HEK293 (cell line): ENCODE measurements around the gene ETF1.

Experiments
- CTCF ChIA-PET: fragments of 350-600 bp; formaldehyde crosslinking; extraction: SDS; loops from one replicate; lab custom pipeline; 2021; ENCODE audit warnings: antibody characterized with exemption; lab: Yijun Ruan, JAX
- POLR2A ChIA-PET: fragments of 300-600 bp; formaldehyde crosslinking; extraction: SDS; loops from one replicate; lab custom pipeline; 2020; ENCODE audit warnings: antibody characterized with exemption, inconsistent platforms; lab: Yijun Ruan, JAX
- H3K27ac ChIP-seq: fragments of 200-500 bp; sonication (Bioruptor generic); 2 replicates; pipeline ENCODE4 v1.5.1; 2014; ENCODE audit warnings: low read depth, low read length, control low read depth, inconsistent platforms; ENCODE audit errors: extremely low read depth
- H3K36me3 ChIP-seq, 2 experiments: fragments of 200-500 bp in 1 of 2; sonication (Bioruptor generic) in 1 of 2; 1 replicate in 1 of 2; 2 replicates in 1 of 2; pipeline ENCODE4 v1.5.1; 2014 to 2017; ENCODE audit warnings: inconsistent platforms in 2 of 2, low read length in 2 of 2; ENCODE audit not compliant: control insufficient read depth in 2 of 2, insufficient read depth in 1 of 2
- H3K4me1 ChIP-seq: fragments of 200-500 bp; sonication (Bioruptor generic); 2 replicates; pipeline ENCODE4 v1.5.1; 2014; ENCODE audit warnings: mild to moderate bottlenecking, low read length, inconsistent platforms; ENCODE audit not compliant: control insufficient read depth, insufficient read depth
- H3K4me3 ChIP-seq: 2 replicates; pipeline ENCODE4 v1.5.1; 2011; ENCODE audit warnings: low read depth, mild to moderate bottlenecking, control low read depth, low read length, moderate library complexity
- H3K9me3 ChIP-seq: fragments of 200-500 bp; sonication (Bioruptor generic); 2 replicates; pipeline ENCODE4 v1.5.1; 2014; ENCODE audit warnings: low read depth, low read length, inconsistent platforms; ENCODE audit not compliant: control insufficient read depth, insufficient read depth
- KLF16 ChIP-seq: fragments of 450-650 bp; formaldehyde crosslinking; IDR thresholded peaks from 2 replicates; pipeline ENCODE4 v1.5.1; 2017; ENCODE audit warnings: missing biosample characterization, missing genetic modification characterization
- SCRT1 ChIP-seq: fragments of 450-650 bp; formaldehyde crosslinking; IDR thresholded peaks from 2 replicates; pipeline ENCODE4 v1.5.1; 2016; ENCODE audit warnings: missing biosample characterization, missing genetic modification characterization, borderline replicate concordance
- SCRT2 ChIP-seq: fragments of 450-650 bp; formaldehyde crosslinking; IDR thresholded peaks from 2 replicates; pipeline ENCODE4 v1.5.1; 2016; ENCODE audit warnings: missing biosample characterization, missing genetic modification characterization
- SP3 ChIP-seq: fragments of 450-650 bp; formaldehyde crosslinking; IDR thresholded peaks from 2 replicates; pipeline ENCODE4 v1.5.1; 2016; ENCODE audit warnings: missing biosample characterization, missing genetic modification characterization
- ZFHX2 ChIP-seq: fragments of 450-650 bp; formaldehyde crosslinking; conservative IDR thresholded peaks from 2 replicates; pipeline ENCODE4 v1.5.1; 2016; ENCODE audit warnings: missing biosample characterization, missing genetic modification characterization
- ZIC2 ChIP-seq: fragments of 450-650 bp; formaldehyde crosslinking; IDR thresholded peaks from 2 replicates; pipeline ENCODE4 v1.5.1; 2016; ENCODE audit warnings: missing biosample characterization, missing genetic modification characterization
- ZNF19 ChIP-seq: fragments of 450-650 bp; formaldehyde crosslinking; IDR thresholded peaks from 2 replicates; pipeline ENCODE4; 2016; ENCODE audit warnings: missing biosample characterization, missing genetic modification characterization, low read depth
- ZNF558 ChIP-seq: fragments of 450-650 bp; formaldehyde crosslinking; IDR thresholded peaks from 2 replicates; pipeline ENCODE4 v1.5.1; 2016; ENCODE audit warnings: missing biosample characterization, missing genetic modification characterization
- ZNF610 ChIP-seq: fragments of 450-650 bp; formaldehyde crosslinking; IDR thresholded peaks from 2 replicates; pipeline ENCODE4 v1.5.1; 2016; ENCODE audit warnings: missing biosample characterization, missing genetic modification characterization, borderline replicate concordance
- TF ChIP-seq, protein P1 (sequence below): fragments of 450-650 bp; formaldehyde crosslinking; IDR thresholded peaks from 2 replicates; pipeline ENCODE4 v1.5.1; 2016; ENCODE audit warnings: missing biosample characterization, missing genetic modification characterization, borderline replicate concordance
- TF ChIP-seq, protein P2 (sequence below): fragments of 450-650 bp; formaldehyde crosslinking; IDR thresholded peaks from 2 replicates; pipeline ENCODE4 v1.5.1; 2016; ENCODE audit warnings: missing biosample characterization, missing genetic modification characterization
- TF ChIP-seq, protein P3 (sequence below): fragments of 450-650 bp; formaldehyde crosslinking; IDR thresholded peaks from 2 replicates; pipeline ENCODE4 v1.5.1; 2016; ENCODE audit warnings: missing biosample characterization, missing genetic modification characterization

Gene ETF1

DNA sequence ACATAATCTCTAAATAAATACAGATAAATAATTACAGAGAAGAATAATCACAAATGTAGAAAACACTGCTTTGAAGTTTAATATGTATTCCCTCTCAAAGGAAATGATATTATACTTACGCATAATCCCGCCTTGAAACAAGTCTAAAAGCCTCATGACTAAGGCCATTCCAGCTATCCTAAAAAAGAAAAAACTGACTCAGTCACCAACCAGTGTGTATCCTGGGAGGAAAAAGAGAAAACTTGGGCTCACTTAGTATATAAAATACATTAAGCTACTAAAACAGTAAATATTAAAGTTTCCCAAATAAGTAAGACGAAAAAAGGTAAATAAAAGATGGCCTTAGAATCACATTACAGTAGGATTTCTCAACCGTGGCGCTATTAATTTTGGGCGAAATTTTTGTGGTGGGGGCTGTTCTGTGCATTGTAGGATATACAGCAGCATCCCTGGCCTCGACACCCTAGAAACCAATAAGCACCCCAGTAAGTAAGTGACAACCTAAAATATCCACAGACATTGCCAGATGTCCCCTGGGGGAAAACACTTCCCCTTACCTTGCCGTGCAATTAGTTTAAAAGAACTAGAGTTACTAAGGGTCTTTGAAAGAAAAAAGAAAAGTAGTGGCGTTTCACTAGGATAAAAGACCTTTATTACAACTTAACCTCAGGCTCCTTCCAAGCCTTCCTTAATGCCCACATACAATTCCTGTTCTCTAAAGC is 31.1 kb upstream of the ETF1 start:
- ChIA-PET POLR2A (interaction anchor here (0.6 to 0.7 kb wide), 2 partner anchors 12 to 31 kb away, joined by 3 read pairs; partner anchors contain the start of gene ETF1), CTCF (interaction anchor here (0.7 kb wide), 1 partner anchor 28 kb away, joined by 3 read pairs; no protein-coding TSS in a partner anchor)
- TF ChIP-seq ZNF19 (tag by site-specific recombination): no peak
- TF ChIP-seq, protein P1, sequence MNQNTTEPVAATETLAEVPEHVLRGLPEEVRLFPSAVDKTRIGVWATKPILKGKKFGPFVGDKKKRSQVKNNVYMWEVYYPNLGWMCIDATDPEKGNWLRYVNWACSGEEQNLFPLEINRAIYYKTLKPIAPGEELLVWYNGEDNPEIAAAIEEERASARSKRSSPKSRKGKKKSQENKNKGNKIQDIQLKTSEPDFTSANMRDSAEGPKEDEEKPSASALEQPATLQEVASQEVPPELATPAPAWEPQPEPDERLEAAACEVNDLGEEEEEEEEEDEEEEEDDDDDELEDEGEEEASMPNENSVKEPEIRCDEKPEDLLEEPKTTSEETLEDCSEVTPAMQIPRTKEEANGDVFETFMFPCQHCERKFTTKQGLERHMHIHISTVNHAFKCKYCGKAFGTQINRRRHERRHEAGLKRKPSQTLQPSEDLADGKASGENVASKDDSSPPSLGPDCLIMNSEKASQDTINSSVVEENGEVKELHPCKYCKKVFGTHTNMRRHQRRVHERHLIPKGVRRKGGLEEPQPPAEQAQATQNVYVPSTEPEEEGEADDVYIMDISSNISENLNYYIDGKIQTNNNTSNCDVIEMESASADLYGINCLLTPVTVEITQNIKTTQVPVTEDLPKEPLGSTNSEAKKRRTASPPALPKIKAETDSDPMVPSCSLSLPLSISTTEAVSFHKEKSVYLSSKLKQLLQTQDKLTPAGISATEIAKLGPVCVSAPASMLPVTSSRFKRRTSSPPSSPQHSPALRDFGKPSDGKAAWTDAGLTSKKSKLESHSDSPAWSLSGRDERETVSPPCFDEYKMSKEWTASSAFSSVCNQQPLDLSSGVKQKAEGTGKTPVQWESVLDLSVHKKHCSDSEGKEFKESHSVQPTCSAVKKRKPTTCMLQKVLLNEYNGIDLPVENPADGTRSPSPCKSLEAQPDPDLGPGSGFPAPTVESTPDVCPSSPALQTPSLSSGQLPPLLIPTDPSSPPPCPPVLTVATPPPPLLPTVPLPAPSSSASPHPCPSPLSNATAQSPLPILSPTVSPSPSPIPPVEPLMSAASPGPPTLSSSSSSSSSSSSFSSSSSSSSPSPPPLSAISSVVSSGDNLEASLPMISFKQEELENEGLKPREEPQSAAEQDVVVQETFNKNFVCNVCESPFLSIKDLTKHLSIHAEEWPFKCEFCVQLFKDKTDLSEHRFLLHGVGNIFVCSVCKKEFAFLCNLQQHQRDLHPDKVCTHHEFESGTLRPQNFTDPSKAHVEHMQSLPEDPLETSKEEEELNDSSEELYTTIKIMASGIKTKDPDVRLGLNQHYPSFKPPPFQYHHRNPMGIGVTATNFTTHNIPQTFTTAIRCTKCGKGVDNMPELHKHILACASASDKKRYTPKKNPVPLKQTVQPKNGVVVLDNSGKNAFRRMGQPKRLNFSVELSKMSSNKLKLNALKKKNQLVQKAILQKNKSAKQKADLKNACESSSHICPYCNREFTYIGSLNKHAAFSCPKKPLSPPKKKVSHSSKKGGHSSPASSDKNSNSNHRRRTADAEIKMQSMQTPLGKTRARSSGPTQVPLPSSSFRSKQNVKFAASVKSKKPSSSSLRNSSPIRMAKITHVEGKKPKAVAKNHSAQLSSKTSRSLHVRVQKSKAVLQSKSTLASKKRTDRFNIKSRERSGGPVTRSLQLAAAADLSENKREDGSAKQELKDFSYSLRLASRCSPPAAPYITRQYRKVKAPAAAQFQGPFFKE (tag by site-specific recombination): no peak
- TF ChIP-seq KLF16 (tag by site-specific recombination): no peak
- TF ChIP-seq ZNF558 (tag by site-specific recombination): no peak
- TF ChIP-seq, protein P2, sequence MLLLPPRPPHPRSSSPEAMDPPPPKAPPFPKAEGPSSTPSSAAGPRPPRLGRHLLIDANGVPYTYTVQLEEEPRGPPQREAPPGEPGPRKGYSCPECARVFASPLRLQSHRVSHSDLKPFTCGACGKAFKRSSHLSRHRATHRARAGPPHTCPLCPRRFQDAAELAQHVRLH (tag by site-specific recombination): no peak
- TF ChIP-seq, protein P3, sequence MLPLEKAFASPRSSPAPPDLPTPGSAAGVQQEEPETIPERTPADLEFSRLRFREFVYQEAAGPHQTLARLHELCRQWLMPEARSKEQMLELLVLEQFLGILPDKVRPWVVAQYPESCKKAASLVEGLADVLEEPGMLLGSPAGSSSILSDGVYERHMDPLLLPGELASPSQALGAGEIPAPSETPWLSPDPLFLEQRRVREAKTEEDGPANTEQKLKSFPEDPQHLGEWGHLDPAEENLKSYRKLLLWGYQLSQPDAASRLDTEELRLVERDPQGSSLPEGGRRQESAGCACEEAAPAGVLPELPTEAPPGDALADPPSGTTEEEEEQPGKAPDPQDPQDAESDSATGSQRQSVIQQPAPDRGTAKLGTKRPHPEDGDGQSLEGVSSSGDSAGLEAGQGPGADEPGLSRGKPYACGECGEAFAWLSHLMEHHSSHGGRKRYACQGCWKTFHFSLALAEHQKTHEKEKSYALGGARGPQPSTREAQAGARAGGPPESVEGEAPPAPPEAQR (tag by site-specific recombination): no peak
- H3K9me3 ChIP-seq: no peaks in the 10 kb centered on the region
- H3K27ac ChIP-seq: peak overlapping the region; percentile 99
- no peaks in the 10 kb centered on the region for H3K4me1 ChIP-seq
- peaks cover 43 to 51% of the 10 kb centered on the region in 2 experiments for H3K36me3 ChIP-seq
- H3K4me3 ChIP-seq: peak overlapping the region; percentile 75

DNA sequence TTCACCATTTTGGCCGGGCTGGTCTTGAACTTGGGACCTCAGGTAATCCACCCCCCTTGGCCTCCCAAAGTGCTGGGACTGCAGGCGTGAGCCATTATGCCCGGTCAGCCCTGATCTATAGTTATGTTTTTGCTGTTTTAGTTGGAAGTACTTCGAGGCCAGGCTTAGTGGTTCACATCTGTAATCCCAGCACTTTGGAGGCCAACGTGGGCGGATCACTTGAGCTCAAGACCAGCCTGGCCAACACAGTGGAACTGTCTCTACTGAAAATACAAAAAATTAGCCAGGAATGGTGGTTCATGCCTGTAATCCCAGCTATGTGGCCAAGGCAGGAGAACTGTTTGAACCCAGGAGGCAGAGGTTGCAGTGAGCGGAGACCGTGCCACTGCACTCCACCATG is 30.2 kb upstream of the ETF1 start:
- Histone ChIP-seq H3K9me3 (no peaks in the 10 kb centered on the region), H3K4me3 (no peak overlapping the region), H3K4me1 (no peaks in the 10 kb centered on the region), H3K27ac (no peak overlapping the region), H3K36me3 (peaks cover 52 to 60% of the 10 kb centered on the region in 2 experiments)
- POLR2A ChIA-PET: interaction anchor here (0.6 to 0.7 kb wide), 3 partner anchors 11 to 618 kb away, joined by 3 to 4 read pairs (median 3); partner anchors contain the start of gene ETF1
- TF ChIP-seq ZFHX2 (tag by site-specific recombination) (peak; percentile 44; the same call in 1 of the 2 replicates), ZIC2 (tag by site-specific recombination) (no peak)
- CTCF ChIA-PET: interaction anchor here (0.7 kb wide), 1 partner anchor 27 kb away, joined by 3 read pairs; no protein-coding TSS in a partner anchor

DNA sequence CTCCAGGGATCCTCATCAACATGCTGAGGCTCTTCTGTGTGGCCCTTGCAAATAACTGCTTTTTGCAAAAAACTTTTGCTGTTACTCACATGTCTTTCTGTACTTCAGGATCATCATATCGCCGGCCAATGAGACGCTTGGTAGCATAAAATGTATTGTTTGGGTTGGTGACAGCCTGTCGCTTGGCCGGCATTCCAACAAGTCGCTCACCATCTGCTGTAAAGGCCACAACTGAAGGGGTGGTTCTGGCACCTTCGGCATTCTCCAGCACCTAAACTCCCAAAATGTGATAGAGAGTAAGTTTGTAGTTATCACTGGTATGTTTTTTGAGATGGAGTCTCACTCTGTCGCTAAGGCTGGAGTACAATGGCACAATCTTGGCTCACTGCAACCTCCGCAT is 27.8 kb upstream of the ETF1 start:
- no peaks in the 10 kb centered on the region for H3K9me3 ChIP-seq
- no peaks in the 10 kb centered on the region for H3K4me1 ChIP-seq
- peak; percentile 82 for TF ChIP-seq SCRT1 (tag by site-specific recombination)
- TF ChIP-seq SP3: no peak
- peak; percentile 90 for TF ChIP-seq SCRT2 (tag by site-specific recombination)
- no peak for TF ChIP-seq ZNF610 (tag by site-specific recombination)
- no peak overlapping the region for H3K4me3 ChIP-seq
- H3K27ac ChIP-seq: no peak overlapping the region
- ChIA-PET POLR2A (interaction anchor here (1.0 kb wide), 1 partner anchor 28 kb away, joined by 5 read pairs; the partner anchor contains the start of gene ETF1), CTCF (no interaction called here)
- peaks cover 75 to 83% of the 10 kb centered on the region in 2 experiments for H3K36me3 ChIP-seq
